IgD-negative memory B cell (primary cell): ENCODE measurements around the gene UTP20. TPM values are rescaled to one million over a fixed set of nuclear protein-coding genes. Genes with fewer than 3 reads are reported as not detected.
A peak's percentile ranks its signal among the peaks of the same experiment; 100 is the strongest.
"Not testable (repeated sequence)": the region's sequence is repeated elsewhere in the genome, so short reads cannot be mapped to it uniquely, and the experiment has no call there.

ENCODE experiments used
- H3K27ac Mint-ChIP-seq, 3 donors: one replicate each; pipeline ENCODE4 v1.8.0; 2020 to 2022; ENCODE audit warnings: mild to moderate bottlenecking in 3 of 3, mixed read lengths in 3 of 3, moderate library complexity in 1 of 3
- H3K27me3 Mint-ChIP-seq: one replicate; pipeline ENCODE4 v1.8.0; 2021; ENCODE audit warnings: mixed read lengths
- H3K36me3 Mint-ChIP-seq: one replicate; pipeline ENCODE4 v1.8.0; 2020; ENCODE audit warnings: mild to moderate bottlenecking, mixed read lengths
- H3K4me1 Mint-ChIP-seq, 3 donors: one replicate each; pipeline ENCODE4 v1.8.0; 2020 to 2022; ENCODE audit warnings: mixed read lengths in 3 of 3, mild to moderate bottlenecking in 1 of 3
- H3K4me3 Mint-ChIP-seq, 4 donors: one replicate each; pipeline ENCODE4 v1.8.0; 2020 to 2022; ENCODE audit warnings: mild to moderate bottlenecking in 4 of 4, mixed read lengths in 4 of 4, moderate library complexity in 3 of 4
- H3K9me3 Mint-ChIP-seq, 3 donors: one replicate each; pipeline ENCODE4 v1.8.0; 2020 to 2021; ENCODE audit warnings: mixed read lengths in 3 of 3, mild to moderate bottlenecking in 1 of 3
- polyA plus RNA-seq: library from polyadenylated mRNA; unstranded; fragments of 300-500 nt; fragmentation: Illumina TruSeq; gene quantifications from one replicate; pipeline ENCODE4 v1.2.3, GENCODE V29; 2021

Gene UTP20
- polyA plus RNA-seq, 1 donor from 2014 or later = 4.0 TPM

GRCh38 chr12:101356794-101357193, 76.9 kb downstream of the UTP20 start:
- Mint-ChIP-seq H3K36me3 (peaks cover 21% of the 10 kb centered on the region), H3K9me3 (no peaks in the 10 kb centered on the region), H3K27ac (no peak overlapping the region), H3K4me3 (no peak overlapping the region), H3K27me3 (no peaks in the 10 kb centered on the region), H3K4me1 (no peaks in the 10 kb centered on the region)

- Mint-ChIP-seq H3K4me3 (no peak overlapping the region), H3K9me3 (no peaks in the 10 kb centered on the region), H3K36me3 (peaks cover 7% of the 10 kb centered on the region), H3K4me1 (no peaks in the 10 kb centered on the region), H3K27me3 (no peaks in the 10 kb centered on the region), H3K27ac (no peak overlapping the region)
These were observed 81.5 kb downstream of the UTP20 start for GRCh38 chr12:101361455-101361854.

GRCh38 chr12:101368016-101368415, 88.1 kb downstream of the UTP20 start:
- peak overlapping the region in 1 of 4 donors; percentile 33 for H3K4me3 Mint-ChIP-seq
- no peaks in the 10 kb centered on the region for H3K27me3 Mint-ChIP-seq
- no peaks in the 10 kb centered on the region for H3K9me3 Mint-ChIP-seq
- H3K36me3 Mint-ChIP-seq = peaks cover 12% of the 10 kb centered on the region
- H3K27ac Mint-ChIP-seq = no peak overlapping the region
- peaks cover 0 to 1% (median 0%) of the 10 kb centered on the region in 3 donors for H3K4me1 Mint-ChIP-seq

- H3K36me3 Mint-ChIP-seq = peaks cover 10% of the 10 kb centered on the region
- no peaks in the 10 kb centered on the region for H3K27me3 Mint-ChIP-seq
- H3K4me3 Mint-ChIP-seq = no peak overlapping the region
- peak overlapping the region in 1 of 3 donors; percentile 64 for H3K27ac Mint-ChIP-seq
- H3K4me1 Mint-ChIP-seq = peaks cover 0 to 1% (median 0%) of the 10 kb centered on the region in 3 donors
- H3K9me3 Mint-ChIP-seq = no peaks in the 10 kb centered on the region
These were observed 92.5 kb downstream of the UTP20 start for GRCh38 chr12:101372431-101372830.

- H3K27me3 Mint-ChIP-seq = no peaks in the 10 kb centered on the region
- H3K9me3 Mint-ChIP-seq = no peaks in the 10 kb centered on the region
- H3K4me3 Mint-ChIP-seq = no peak overlapping the region
- H3K4me1 Mint-ChIP-seq = no peaks in the 10 kb centered on the region
- H3K36me3 Mint-ChIP-seq = peaks cover 7% of the 10 kb centered on the region
- no peak overlapping the region for H3K27ac Mint-ChIP-seq
These were observed 95.7 kb downstream of the UTP20 start for GRCh38 chr12:101375573-101375972.

- H3K4me1 Mint-ChIP-seq = no peaks in the 10 kb centered on the region
- no peaks in the 10 kb centered on the region for H3K27me3 Mint-ChIP-seq
- H3K9me3 Mint-ChIP-seq = no peaks in the 10 kb centered on the region
- H3K4me3 Mint-ChIP-seq = no peak overlapping the region
- peaks cover 10% of the 10 kb centered on the region for H3K36me3 Mint-ChIP-seq
- no peak overlapping the region for H3K27ac Mint-ChIP-seq
These were observed 99.2 kb downstream of the UTP20 start for GRCh38 chr12:101379149-101379548.

GRCh38 chr12:101391181-101391580, 111.3 kb downstream of the UTP20 start:
- not testable (repeated sequence) for H3K4me1 Mint-ChIP-seq, H3K27ac Mint-ChIP-seq
- peaks cover 22% of the 10 kb centered on the region for H3K36me3 Mint-ChIP-seq

GRCh38 chr12:101407049-101407435, 127.1 kb downstream of the UTP20 start:
- peaks cover 2% of the 10 kb centered on the region for H3K36me3 Mint-ChIP-seq
- H3K4me3 Mint-ChIP-seq = peak overlapping the region; percentile 95 to 99 (median 99)
- H3K4me1 Mint-ChIP-seq = peaks cover 15 to 21% (median 18%) of the 10 kb centered on the region in 3 donors
- H3K9me3 Mint-ChIP-seq = no peaks in the 10 kb centered on the region
- no peaks in the 10 kb centered on the region for H3K27me3 Mint-ChIP-seq
- peak overlapping the region; percentile 93 to 98 (median 98) for H3K27ac Mint-ChIP-seq

More at GRCh38 chr12:101391181-101391580, 111.3 kb downstream of the UTP20 start:
- not testable (repeated sequence) for H3K4me3 Mint-ChIP-seq, H3K9me3 Mint-ChIP-seq, H3K27me3 Mint-ChIP-seq

GRCh38 chr12:101407436-101408345, 127.8 kb downstream of the UTP20 start, which contains the start of gene ARL1:
Gene ARL1, minus strand, starts transcription at chr12:101407772. Its CDS starts 127 bp downstream, at chr12:101407645.
- Mint-ChIP-seq H3K36me3 (peaks cover 2% of the 10 kb centered on the region), H3K9me3 (no peaks in the 10 kb centered on the region), H3K27ac (peak within 1 kb of the TSS; percentile 93 to 98 (median 98)), H3K4me3 (peak within 1 kb of the TSS; percentile 95 to 99 (median 99)), H3K27me3 (no peaks in the 10 kb centered on the region), H3K4me1 (peaks cover 15 to 21% (median 18%) of the 10 kb centered on the region in 3 donors)

- H3K9me3 Mint-ChIP-seq, H3K36me3 Mint-ChIP-seq, H3K27me3 Mint-ChIP-seq: not testable (repeated sequence)
- H3K4me3 Mint-ChIP-seq = peak overlapping the region in 2 of 4 donors; percentile 22 to 99
- H3K27ac Mint-ChIP-seq = peak overlapping the region in 2 of 3 donors; percentile 50 to 78
- H3K4me1 Mint-ChIP-seq = peaks cover 11 to 21% (median 18%) of the 10 kb centered on the region in 3 donors
These were observed 130.3 kb downstream of the UTP20 start for GRCh38 chr12:101410169-101410568.

- peaks cover 2% of the 10 kb centered on the region for H3K36me3 Mint-ChIP-seq
- peaks cover 0 to 2% (median 0%) of the 10 kb centered on the region in 3 donors for H3K9me3 Mint-ChIP-seq
- peaks cover 3% of the 10 kb centered on the region for H3K27me3 Mint-ChIP-seq
- no peaks in the 10 kb centered on the region for H3K4me1 Mint-ChIP-seq
- no peak overlapping the region for H3K27ac Mint-ChIP-seq
- H3K4me3 Mint-ChIP-seq = no peak overlapping the region
These were observed 134.7 kb downstream of the UTP20 start for GRCh38 chr12:101414533-101415119.

GRCh38 chr12:101415228-101415627, 135.3 kb downstream of the UTP20 start:
- H3K4me1 Mint-ChIP-seq = no peaks in the 10 kb centered on the region
- no peak overlapping the region for H3K27ac Mint-ChIP-seq
- no peak overlapping the region for H3K4me3 Mint-ChIP-seq
- H3K27me3 Mint-ChIP-seq = peaks cover 3% of the 10 kb centered on the region
- peaks cover 2% of the 10 kb centered on the region for H3K36me3 Mint-ChIP-seq
- H3K9me3 Mint-ChIP-seq = peaks cover 0 to 2% (median 0%) of the 10 kb centered on the region in 3 donors

- H3K4me1 Mint-ChIP-seq, H3K27me3 Mint-ChIP-seq, H3K36me3 Mint-ChIP-seq, H3K27ac Mint-ChIP-seq, H3K4me3 Mint-ChIP-seq, H3K9me3 Mint-ChIP-seq: not testable (repeated sequence)
These were observed 142.2 kb downstream of the UTP20 start for GRCh38 chr12:101422066-101422465.

GRCh38 chr12:101424620-101425019, 144.7 kb downstream of the UTP20 start:
- H3K4me1 Mint-ChIP-seq = peaks cover 0 to 2% (median 0%) of the 10 kb centered on the region in 3 donors
- H3K4me3 Mint-ChIP-seq = no peak overlapping the region
- H3K27ac Mint-ChIP-seq = no peak overlapping the region
- H3K27me3 Mint-ChIP-seq = no peaks in the 10 kb centered on the region
- peaks cover 3% of the 10 kb centered on the region for H3K36me3 Mint-ChIP-seq
- no peaks in the 10 kb centered on the region for H3K9me3 Mint-ChIP-seq

- Mint-ChIP-seq H3K4me1 (no peaks in the 10 kb centered on the region), H3K9me3 (no peaks in the 10 kb centered on the region), H3K36me3 (peaks cover 3% of the 10 kb centered on the region), H3K27ac (no peak overlapping the region), H3K4me3 (no peak overlapping the region), H3K27me3 (peaks cover 2% of the 10 kb centered on the region)
These were observed 150.6 kb downstream of the UTP20 start for GRCh38 chr12:101430456-101430855.
